Fibroblast of lung (primary cell): ENCODE results near the gene CYP4F22.

Experiments
- CTCF ChIP-seq, 2 donors: IDR thresholded peaks in 1 of 2; conservative IDR thresholded peaks in 1 of 2; 1 replicate in 1 of 2; 2 replicates in 1 of 2; pipeline ENCODE4 v1.5.1; 2011 to 2012; ENCODE audit warnings: low read length in 2 of 2, control low read depth in 1 of 2, inconsistent platforms in 1 of 2, low read depth in 1 of 2, mild to moderate bottlenecking in 1 of 2
- EZH2 ChIP-seq: IDR thresholded peaks from 2 replicates; pipeline ENCODE4 v1.5.1; 2012; ENCODE audit warnings: low read length, control low read depth, mild to moderate bottlenecking; ENCODE audit errors: missing control alignments

DNA sequence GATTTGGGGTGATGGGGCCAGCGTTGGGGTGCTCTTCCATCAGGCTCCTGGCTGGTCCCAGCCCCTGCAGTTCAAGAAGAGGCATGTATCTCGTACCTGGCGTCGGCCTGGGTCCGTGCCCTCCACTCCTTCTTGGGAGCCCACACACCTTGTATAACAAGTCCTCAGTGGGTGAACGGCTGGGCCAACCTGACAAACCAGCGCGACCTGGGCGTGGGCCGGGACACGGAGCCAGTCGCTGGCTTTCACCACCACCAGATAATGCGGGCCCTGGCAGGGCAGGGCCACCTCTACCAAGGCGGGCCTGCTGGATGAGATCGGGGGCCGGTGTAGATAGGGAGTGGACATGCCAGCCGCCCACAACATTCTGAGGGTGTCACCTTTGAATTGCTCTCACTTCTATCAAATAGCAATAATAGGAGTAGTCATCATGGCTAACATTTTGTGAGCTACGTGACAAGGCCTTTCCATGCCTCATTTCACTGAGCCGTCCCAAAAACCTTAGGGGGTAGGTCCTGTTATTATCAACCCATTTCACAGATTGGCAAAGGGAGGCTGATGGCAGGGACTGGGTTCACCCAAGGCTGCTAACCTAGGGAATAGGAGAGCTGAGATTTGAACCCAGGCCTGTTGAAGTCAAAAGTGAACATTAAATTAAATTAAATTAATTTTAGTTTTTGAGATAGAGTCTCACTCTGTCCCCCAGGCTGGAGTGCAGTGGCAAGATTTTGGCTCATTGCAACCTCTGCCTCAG, 3.5 kb downstream of the CYP4F22 start:
- TF ChIP-seq CTCF (conservative IDR thresholded peaks at IDR 0.05 in 1 of 2, IDR thresholded peaks at IDR 0.05 in 1 of 2; ENCODE audit: low read depth in 1 of 2, low read length in 2 of 2) (no peak), EZH2 (no peak)
